Measurements from ENCODE around the gene FAH. TPM values are rescaled to one million over a fixed set of nuclear protein-coding genes. Genes with fewer than 3 reads are reported as not detected.
A peak's percentile ranks its signal among the peaks of the same experiment; 100 is the strongest.

The FAH gene
- total and polyA plus RNA-seq, 9 of the 15 experiments (the other 6 are each of a cell fraction or from before 2014, with no cell fraction given): 66.8 to 310 (median 103) TPM

DNA sequence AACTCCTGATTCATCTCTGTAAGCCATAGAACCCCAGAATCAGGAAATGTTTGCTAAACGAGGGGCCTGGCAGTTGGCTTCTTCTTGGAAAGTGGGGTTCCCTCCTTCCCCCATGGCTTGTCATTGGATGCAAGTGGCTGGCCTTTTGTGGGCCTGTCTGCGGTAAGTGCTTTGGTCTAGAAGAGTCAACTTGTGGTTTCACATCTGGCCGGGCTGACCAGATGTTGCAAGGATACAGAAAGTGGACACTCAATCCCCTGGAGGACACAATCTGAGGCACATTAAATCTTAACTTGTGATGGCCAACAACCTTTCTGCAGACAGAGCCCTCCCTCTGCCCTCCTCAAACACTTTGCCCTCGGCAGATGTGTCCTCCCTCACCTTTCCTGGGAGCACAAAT, 1.1 kb downstream of the FAH start (continued):
- TF ChIP-seq CBFB (CRISPR knock-in tag; IDR thresholded peaks at IDR 0.05): no peak
- no peak for TF ChIP-seq ATF7 (IDR thresholded peaks at IDR 0.05)
- no peak for TF ChIP-seq HNRNPL (IDR thresholded peaks at IDR 0.05; ENCODE audit: low read depth, low read length)
- peak; percentile 32 for TF ChIP-seq KDM5B (IDR thresholded peaks at IDR 0.05; ENCODE audit: insufficient replicate concordance, low read depth, low read length)
- TF ChIP-seq, protein P1, sequence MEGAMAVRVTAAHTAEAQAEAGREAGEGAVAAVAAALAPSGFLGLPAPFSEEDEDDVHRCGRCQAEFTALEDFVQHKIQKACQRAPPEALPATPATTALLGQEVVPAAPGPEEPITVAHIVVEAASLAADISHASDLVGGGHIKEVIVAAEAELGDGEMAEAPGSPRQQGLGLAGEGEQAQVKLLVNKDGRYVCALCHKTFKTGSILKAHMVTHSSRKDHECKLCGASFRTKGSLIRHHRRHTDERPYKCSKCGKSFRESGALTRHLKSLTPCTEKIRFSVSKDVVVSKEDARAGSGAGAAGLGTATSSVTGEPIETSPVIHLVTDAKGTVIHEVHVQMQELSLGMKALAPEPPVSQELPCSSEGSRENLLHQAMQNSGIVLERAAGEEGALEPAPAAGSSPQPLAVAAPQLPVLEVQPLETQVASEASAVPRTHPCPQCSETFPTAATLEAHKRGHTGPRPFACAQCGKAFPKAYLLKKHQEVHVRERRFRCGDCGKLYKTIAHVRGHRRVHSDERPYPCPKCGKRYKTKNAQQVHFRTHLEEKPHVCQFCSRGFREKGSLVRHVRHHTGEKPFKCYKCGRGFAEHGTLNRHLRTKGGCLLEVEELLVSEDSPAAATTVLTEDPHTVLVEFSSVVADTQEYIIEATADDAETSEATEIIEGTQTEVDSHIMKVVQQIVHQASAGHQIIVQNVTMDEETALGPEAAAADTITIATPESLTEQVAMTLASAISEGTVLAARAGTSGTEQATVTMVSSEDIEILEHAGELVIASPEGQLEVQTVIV (CRISPR knock-in tag; IDR thresholded peaks at IDR 0.05; ENCODE audit: borderline replicate concordance): no peak
- TF ChIP-seq, protein P2, sequence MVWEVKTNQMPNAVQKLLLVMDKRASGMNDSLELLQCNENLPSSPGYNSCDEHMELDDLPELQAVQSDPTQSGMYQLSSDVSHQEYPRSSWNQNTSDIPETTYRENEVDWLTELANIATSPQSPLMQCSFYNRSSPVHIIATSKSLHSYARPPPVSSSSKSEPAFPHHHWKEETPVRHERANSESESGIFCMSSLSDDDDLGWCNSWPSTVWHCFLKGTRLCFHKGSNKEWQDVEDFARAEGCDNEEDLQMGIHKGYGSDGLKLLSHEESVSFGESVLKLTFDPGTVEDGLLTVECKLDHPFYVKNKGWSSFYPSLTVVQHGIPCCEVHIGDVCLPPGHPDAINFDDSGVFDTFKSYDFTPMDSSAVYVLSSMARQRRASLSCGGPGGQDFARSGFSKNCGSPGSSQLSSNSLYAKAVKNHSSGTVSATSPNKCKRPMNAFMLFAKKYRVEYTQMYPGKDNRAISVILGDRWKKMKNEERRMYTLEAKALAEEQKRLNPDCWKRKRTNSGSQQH (CRISPR knock-in tag; IDR thresholded peaks at IDR 0.05): no peak
- TF ChIP-seq, protein P3, sequence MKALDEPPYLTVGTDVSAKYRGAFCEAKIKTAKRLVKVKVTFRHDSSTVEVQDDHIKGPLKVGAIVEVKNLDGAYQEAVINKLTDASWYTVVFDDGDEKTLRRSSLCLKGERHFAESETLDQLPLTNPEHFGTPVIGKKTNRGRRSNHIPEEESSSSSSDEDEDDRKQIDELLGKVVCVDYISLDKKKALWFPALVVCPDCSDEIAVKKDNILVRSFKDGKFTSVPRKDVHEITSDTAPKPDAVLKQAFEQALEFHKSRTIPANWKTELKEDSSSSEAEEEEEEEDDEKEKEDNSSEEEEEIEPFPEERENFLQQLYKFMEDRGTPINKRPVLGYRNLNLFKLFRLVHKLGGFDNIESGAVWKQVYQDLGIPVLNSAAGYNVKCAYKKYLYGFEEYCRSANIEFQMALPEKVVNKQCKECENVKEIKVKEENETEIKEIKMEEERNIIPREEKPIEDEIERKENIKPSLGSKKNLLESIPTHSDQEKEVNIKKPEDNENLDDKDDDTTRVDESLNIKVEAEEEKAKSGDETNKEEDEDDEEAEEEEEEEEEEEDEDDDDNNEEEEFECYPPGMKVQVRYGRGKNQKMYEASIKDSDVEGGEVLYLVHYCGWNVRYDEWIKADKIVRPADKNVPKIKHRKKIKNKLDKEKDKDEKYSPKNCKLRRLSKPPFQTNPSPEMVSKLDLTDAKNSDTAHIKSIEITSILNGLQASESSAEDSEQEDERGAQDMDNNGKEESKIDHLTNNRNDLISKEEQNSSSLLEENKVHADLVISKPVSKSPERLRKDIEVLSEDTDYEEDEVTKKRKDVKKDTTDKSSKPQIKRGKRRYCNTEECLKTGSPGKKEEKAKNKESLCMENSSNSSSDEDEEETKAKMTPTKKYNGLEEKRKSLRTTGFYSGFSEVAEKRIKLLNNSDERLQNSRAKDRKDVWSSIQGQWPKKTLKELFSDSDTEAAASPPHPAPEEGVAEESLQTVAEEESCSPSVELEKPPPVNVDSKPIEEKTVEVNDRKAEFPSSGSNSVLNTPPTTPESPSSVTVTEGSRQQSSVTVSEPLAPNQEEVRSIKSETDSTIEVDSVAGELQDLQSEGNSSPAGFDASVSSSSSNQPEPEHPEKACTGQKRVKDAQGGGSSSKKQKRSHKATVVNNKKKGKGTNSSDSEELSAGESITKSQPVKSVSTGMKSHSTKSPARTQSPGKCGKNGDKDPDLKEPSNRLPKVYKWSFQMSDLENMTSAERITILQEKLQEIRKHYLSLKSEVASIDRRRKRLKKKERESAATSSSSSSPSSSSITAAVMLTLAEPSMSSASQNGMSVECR (CRISPR knock-in tag; IDR thresholded peaks at IDR 0.05): no peak
- no peak for TF ChIP-seq FOS (IDR thresholded peaks at IDR 0.05; ENCODE audit: extremely low read depth, insufficient read length)
- no peak for TF ChIP-seq ZNF282 (CRISPR knock-in tag; IDR thresholded peaks at IDR 0.05)
- TF ChIP-seq, protein P4, sequence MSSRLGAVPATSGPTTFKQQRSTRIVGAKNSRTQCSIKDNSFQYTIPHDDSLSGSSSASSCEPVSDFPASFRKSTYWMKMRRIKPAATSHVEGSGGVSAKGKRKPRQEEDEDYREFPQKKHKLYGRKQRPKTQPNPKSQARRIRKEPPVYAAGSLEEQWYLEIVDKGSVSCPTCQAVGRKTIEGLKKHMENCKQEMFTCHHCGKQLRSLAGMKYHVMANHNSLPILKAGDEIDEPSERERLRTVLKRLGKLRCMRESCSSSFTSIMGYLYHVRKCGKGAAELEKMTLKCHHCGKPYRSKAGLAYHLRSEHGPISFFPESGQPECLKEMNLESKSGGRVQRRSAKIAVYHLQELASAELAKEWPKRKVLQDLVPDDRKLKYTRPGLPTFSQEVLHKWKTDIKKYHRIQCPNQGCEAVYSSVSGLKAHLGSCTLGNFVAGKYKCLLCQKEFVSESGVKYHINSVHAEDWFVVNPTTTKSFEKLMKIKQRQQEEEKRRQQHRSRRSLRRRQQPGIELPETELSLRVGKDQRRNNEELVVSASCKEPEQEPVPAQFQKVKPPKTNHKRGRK (tag; IDR thresholded peaks at IDR 0.05): no peak
- no peak for TF ChIP-seq GABPB1 (CRISPR knock-in tag; IDR thresholded peaks at IDR 0.05)
- TF ChIP-seq EP300 (IDR thresholded peaks at IDR 0.05; ENCODE audit: low read length): peak; percentile 23; the same call in 1 of the 2 replicates
- TF ChIP-seq, protein P5, sequence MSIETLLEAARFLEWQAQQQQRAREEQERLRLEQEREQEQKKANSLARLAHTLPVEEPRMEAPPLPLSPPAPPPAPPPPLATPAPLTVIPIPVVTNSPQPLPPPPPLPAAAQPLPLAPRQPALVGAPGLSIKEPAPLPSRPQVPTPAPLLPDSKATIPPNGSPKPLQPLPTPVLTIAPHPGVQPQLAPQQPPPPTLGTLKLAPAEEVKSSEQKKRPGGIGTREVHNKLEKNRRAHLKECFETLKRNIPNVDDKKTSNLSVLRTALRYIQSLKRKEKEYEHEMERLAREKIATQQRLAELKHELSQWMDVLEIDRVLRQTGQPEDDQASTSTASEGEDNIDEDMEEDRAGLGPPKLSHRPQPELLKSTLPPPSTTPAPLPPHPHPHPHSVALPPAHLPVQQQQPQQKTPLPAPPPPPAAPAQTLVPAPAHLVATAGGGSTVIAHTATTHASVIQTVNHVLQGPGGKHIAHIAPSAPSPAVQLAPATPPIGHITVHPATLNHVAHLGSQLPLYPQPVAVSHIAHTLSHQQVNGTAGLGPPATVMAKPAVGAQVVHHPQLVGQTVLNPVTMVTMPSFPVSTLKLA (conservative IDR thresholded peaks at IDR 0.05): peak in 1 of 2 experiments; percentile 25; a peak in 1 of 4 replicates
- no peak for TF ChIP-seq ZNF3 (CRISPR knock-in tag; IDR thresholded peaks at IDR 0.05)
- TF ChIP-seq RAD21 (CRISPR knock-in tag; conservative IDR thresholded peaks at IDR 0.05 in 1 of 2, IDR thresholded peaks at IDR 0.05 in 1 of 2): no peak
- no peak for TF ChIP-seq EP400 (IDR thresholded peaks at IDR 0.05)
- TF ChIP-seq ZNF347 (CRISPR knock-in tag; IDR thresholded peaks at IDR 0.05; ENCODE audit: low read depth): no peak

Data from K562 (cell line).